ENCODE data around the gene KLHL13. TPM values are rescaled to one million over a fixed set of nuclear protein-coding genes. Genes with fewer than 3 reads are reported as not detected.
"Not testable (repeated sequence)": the region's sequence is repeated elsewhere in the genome, so short reads cannot be mapped to it uniquely, and the experiment has no call there.

Gene KLHL13
- total RNA-seq, 1 donor from 2014 or later: 3.9 TPM

DNA sequence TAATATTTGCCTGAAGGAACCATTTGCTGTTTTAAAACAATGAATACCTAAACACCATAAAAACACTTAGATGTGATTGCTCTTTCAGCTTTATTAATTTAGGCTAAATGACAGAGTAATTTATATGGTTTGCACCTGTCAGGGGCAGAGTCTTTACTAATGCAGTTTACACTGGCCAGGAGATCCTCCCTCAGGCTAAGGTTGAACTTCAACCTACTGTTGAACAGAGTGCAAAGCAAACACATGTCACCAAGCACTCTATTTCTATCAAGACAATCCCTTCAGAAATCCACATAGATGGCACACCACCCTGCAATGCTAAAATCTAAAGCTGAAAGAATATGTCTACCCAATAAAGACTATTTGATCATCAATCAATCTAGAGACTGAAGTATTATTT, 147.3 kb downstream of the KLHL13 start:
- H3K27ac ChIP-seq: no peak overlapping the region
- no peaks in the 10 kb centered on the region for H3K27me3 ChIP-seq (ENCODE audit: low read depth)
- TF ChIP-seq, protein P1, sequence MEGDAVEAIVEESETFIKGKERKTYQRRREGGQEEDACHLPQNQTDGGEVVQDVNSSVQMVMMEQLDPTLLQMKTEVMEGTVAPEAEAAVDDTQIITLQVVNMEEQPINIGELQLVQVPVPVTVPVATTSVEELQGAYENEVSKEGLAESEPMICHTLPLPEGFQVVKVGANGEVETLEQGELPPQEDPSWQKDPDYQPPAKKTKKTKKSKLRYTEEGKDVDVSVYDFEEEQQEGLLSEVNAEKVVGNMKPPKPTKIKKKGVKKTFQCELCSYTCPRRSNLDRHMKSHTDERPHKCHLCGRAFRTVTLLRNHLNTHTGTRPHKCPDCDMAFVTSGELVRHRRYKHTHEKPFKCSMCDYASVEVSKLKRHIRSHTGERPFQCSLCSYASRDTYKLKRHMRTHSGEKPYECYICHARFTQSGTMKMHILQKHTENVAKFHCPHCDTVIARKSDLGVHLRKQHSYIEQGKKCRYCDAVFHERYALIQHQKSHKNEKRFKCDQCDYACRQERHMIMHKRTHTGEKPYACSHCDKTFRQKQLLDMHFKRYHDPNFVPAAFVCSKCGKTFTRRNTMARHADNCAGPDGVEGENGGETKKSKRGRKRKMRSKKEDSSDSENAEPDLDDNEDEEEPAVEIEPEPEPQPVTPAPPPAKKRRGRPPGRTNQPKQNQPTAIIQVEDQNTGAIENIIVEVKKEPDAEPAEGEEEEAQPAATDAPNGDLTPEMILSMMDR (IDR thresholded peaks at IDR 0.05): no peak
- H3K9me3 ChIP-seq: no peaks in the 10 kb centered on the region
- intact Hi-C loops (cut with DNase I): no loop called here
- no peak for ATAC-seq
- no peaks in the 10 kb centered on the region for H3K4me1 ChIP-seq
- no peak overlapping the region for H3K4me3 ChIP-seq
- H3K36me3 ChIP-seq: no peaks in the 10 kb centered on the region
- DNase-seq: no peak

DNA sequence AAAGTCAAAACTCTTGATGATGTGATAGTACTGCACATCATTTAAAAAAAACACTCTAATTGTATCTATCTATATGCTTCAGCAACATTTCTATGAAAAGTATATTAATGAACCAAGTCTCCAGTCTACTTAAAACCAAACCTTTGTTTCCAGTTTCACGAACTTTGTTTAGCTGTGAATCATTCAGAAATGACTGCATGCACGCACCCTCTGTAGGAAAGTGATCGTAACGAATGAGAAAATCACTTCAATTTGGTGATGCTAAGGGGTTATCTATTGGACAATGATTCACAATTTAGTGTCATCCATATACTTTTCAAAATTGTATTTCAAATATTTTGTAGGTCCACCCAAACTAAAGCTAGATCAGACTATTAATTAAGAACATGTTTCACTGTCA, 157.6 kb downstream of the KLHL13 start:
- no peak for ATAC-seq
- no peak overlapping the region for H3K27ac ChIP-seq
- no peaks in the 10 kb centered on the region for H3K4me1 ChIP-seq

GRCh38 chrX:117957128-117957527, 159.5 kb downstream of the KLHL13 start:
- no peaks in the 10 kb centered on the region for H3K9me3 ChIP-seq
- H3K27ac ChIP-seq: no peak overlapping the region
- H3K4me3 ChIP-seq: no peak overlapping the region
- no peaks in the 10 kb centered on the region for H3K4me1 ChIP-seq
- TF ChIP-seq, protein P1 (IDR thresholded peaks at IDR 0.05): no peak
- intact Hi-C loops (cut with DNase I): no loop called here
- H3K36me3 ChIP-seq: no peaks in the 10 kb centered on the region
- peak in 1 of 2 donors; percentile 40 for ATAC-seq
- no peak for DNase-seq
- no peaks in the 10 kb centered on the region for H3K27me3 ChIP-seq (ENCODE audit: low read depth)

More for the DNA sequence above, 157.6 kb downstream of the KLHL13 start:
- no peaks in the 10 kb centered on the region for H3K9me3 ChIP-seq
- DNase-seq: no peak
- TF ChIP-seq, protein P1 (IDR thresholded peaks at IDR 0.05): no peak
- no peaks in the 10 kb centered on the region for H3K27me3 ChIP-seq (ENCODE audit: low read depth)
- H3K4me3 ChIP-seq: no peak overlapping the region
- H3K36me3 ChIP-seq: no peaks in the 10 kb centered on the region
- intact Hi-C loops (cut with DNase I): no loop called here

- intact Hi-C loops (cut with DNase I); H3K4me3 ChIP-seq; ATAC-seq; H3K9me3 ChIP-seq; H3K27me3 ChIP-seq (ENCODE audit: low read depth); H3K36me3 ChIP-seq; DNase-seq; H3K4me1 ChIP-seq; H3K27ac ChIP-seq: not testable (repeated sequence)
Observed at GRCh38 chrX:117939296-117939695, 177.3 kb downstream of the KLHL13 start.

DNA sequence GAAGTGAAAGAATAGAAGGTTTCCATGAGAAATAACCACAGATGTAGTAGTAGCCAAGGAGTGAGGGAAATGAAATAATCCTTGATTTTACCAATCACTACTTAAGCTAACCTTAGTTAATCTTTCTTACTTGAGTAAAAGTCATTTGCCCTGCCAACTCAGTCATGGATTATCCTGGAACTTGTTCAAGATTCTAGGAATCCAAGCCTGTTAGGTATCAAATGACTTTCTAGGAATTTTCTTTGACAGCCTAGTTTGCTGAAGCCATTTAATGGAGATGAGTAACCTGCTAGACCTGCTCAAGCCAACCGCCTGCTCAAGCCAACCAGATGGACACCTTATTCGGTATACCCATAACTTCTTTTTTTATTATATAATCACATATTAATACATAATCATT, 180.5 kb downstream of the KLHL13 start:
- DNase-seq (no peak), ATAC-seq (no peak)
- intact Hi-C loops (cut with DNase I): no loop called here
- Histone ChIP-seq H3K36me3 (no peaks in the 10 kb centered on the region), H3K9me3 (no peaks in the 10 kb centered on the region), H3K4me3 (no peak overlapping the region), H3K27ac (no peak overlapping the region), H3K27me3 (ENCODE audit: low read depth) (no peaks in the 10 kb centered on the region), H3K4me1 (no peaks in the 10 kb centered on the region)
- TF ChIP-seq, protein P1 (IDR thresholded peaks at IDR 0.05): no peak

GRCh38 chrX:117930116-117930515, 186.5 kb downstream of the KLHL13 start:
- H3K4me1 ChIP-seq; H3K27me3 ChIP-seq (ENCODE audit: low read depth); H3K4me3 ChIP-seq; H3K27ac ChIP-seq; ATAC-seq; H3K9me3 ChIP-seq; DNase-seq; intact Hi-C loops (cut with DNase I); H3K36me3 ChIP-seq: not testable (repeated sequence)

GRCh38 chrX:117919755-117920154, 196.9 kb downstream of the KLHL13 start:
- TF ChIP-seq, protein P1 (IDR thresholded peaks at IDR 0.05): no peak
- Histone ChIP-seq H3K36me3 (no peaks in the 10 kb centered on the region), H3K27ac (no peak overlapping the region), H3K9me3 (no peaks in the 10 kb centered on the region), H3K4me3 (no peak overlapping the region), H3K27me3 (ENCODE audit: low read depth) (no peaks in the 10 kb centered on the region), H3K4me1 (no peaks in the 10 kb centered on the region)
- ATAC-seq: no peak
- intact Hi-C loops (cut with DNase I): no loop called here
- DNase-seq: no peak
